HG02588 (cell line): ENCODE results near the gene DNAI7.
A peak's percentile ranks its signal among the peaks of the same experiment; 100 is the strongest.

Source experiments
- ATAC-seq: cut with Tn5 transposase; IDR thresholded peaks from one replicate; pipeline ENCODE4 v1.9.1; 2021; ENCODE audit warnings: mild to moderate bottlenecking, moderate library complexity; ENCODE audit not compliant: unreplicated experiment

Gene DNAI7

DNA sequence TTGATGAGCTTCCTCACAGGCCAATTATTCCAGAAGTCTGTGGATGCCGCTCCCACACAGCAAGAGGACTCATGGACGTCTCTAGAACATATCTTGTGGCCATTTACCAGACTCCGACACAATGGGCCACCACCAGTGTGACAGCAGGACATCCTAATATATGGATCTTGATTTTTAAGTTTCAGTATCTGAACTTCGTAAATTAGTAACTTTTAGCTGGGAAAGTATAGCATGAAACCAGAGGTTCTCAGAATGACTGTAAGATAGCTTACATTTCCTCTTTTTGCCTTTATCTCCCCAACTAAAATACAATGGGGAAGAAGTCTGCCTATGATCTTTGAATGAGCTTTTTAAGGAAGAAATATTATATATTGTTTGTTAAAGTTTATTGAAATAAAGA lies 87.0 kb downstream of the DNAI7 start:
- ATAC-seq: peak; percentile 88

DNA sequence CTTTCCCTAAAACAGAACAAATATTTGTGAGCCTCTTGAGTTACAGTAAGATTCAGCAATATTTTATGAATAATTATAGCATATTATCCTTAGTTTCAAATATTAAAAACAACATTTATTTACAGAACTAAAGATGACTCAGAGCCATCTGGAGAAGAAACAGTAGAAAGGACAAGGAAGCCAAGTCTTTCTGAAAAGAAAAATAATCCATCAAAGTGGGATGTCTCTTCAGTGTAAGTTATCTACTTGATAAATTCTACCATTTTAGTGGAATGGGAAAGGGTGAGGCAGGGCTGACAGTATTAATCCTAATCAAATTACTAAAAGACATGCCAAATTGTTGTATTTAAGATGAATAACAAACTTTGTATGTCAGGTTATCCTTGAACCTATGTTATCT lies 88.1 kb downstream of the DNAI7 start:
- no peak for ATAC-seq

DNA sequence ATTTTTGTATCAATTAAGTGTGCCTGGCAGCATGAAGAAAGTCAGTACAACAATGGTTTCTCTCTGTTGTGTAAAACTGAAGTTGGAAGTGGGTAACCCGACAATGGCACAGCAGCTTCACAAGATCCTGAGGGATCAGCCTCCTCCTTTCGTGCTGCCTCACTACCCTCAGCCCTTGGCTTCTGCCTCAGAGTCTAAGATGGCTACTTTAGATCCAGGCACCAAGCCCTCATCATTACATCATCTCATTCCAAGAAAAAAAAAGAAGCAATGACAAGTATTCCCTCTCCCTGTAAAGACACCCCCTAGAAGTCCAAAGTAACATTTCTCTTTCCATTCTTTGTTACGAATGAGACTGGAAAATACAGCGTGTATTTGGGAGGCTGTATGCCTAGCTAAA lies 92.6 kb downstream of the DNAI7 start:
- no peak for ATAC-seq

DNA sequence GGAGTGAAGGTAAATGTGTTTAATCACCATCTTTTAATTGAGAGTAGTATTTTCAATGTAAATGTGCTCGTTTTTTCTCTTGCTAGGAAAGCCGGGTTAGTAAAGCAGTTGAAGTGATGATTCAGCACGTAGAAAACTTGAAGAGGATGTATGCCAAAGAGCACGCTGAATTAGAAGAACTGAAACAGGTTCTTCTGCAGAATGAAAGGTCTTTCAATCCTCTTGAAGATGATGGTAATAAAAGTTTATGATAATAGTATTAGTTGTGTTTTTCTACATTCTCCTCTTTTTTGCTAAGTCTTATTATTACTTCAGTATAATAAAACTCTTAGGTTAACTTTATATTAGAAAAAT lies 93.9 kb downstream of the DNAI7 start:
- ATAC-seq: no peak

DNA sequence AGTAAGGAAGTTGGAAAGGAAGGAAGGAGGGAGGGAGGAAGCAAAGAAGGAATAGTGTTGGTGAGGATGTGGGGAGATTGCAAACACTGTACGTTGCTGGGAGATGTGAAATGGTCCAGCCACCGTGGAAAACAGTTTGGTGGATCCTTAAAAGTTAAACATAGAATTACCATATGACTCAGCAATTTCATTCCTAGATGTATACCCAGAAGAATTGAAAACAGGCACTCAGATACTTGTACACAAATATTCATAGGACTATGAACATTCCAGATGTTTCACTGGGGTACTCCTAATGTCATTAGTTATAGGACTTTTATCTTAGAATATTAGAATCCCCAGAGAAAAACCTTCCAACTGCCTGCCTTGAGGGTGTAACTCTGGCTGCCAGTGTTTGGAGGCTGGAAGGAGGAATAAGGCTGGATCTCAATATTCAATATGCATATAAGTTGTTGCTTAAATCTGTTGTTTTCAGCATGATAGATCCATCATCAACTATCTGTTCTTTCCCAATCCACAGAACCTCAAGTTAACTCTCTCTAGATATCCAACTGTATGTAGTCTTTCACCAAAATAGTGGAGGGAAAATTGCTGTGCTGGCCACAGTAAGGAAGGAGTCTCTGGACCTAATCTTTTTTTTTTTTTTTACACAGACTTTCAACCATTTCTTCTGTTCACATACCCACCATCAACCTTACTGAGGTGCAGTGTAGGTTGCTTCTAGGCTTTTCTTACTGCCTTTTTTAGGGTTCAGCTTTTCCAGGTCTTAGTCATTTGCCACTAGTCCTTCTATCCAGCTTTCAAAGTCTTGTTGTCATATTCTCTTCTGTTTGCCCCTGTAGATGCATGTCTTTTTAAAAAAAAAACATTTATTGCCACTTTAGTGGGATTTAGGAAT lies 94.5 kb downstream of the DNAI7 start:
- no peak for ATAC-seq

DNA sequence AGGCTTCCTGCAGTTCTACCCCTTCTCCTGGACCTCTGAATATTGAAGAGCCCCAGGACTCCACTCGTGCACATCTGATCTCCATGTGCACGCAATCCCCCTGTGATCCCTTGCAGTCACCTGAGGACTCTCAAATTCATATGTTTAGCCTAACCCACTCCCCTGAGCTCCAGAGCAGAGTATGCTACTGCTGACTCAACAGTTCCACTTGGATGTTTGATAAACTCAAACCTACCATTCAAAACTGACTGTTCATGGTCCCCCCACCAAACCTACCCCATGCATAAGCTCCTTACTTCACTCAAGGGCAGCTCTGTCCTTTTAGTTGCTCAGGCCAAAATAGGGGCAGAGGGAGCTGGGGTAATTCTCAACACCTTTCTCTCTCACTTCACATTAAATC lies 96.0 kb downstream of the DNAI7 start:
- no peak for ATAC-seq

DNA sequence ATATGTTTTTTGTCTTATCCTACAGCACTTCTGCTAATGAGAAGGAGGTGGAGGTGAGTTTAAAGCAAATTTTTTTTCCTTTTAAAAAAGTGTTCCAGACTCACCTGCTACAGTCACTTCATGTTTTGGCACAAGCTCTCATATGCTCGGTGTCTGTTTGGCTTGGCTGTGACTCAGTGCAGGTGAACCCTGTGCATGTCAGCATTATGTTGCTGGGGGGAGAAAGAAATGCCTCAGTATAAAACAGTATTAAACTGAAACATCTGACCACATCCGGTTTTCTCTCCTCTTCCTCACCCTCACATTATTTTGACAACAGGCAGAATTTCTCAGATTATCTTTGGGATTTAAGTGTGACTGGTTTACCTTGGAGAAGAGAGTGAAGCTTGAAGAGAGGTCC lies 105.2 kb downstream of the DNAI7 start:
- no peak for ATAC-seq

DNA sequence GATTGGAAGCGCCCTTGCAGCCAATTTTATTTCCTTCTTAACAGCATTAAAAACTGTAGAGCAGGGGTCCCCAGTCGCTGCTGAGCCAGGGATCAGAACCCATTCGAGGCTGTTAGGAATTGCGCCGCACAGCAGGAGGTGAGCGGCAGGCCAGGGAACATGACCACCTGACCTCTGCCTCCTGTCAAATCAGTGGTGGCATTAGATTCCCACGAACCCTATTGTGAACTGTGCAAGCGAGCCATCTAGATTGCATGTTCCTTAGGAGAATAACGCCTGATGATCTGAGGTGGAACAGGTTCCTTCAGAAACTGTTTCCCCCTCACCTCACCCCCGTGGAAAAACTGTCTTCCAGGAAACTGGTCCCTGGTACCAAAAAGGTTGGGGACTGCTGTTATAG lies 107.4 kb downstream of the DNAI7 start:
- ATAC-seq: no peak

DNA sequence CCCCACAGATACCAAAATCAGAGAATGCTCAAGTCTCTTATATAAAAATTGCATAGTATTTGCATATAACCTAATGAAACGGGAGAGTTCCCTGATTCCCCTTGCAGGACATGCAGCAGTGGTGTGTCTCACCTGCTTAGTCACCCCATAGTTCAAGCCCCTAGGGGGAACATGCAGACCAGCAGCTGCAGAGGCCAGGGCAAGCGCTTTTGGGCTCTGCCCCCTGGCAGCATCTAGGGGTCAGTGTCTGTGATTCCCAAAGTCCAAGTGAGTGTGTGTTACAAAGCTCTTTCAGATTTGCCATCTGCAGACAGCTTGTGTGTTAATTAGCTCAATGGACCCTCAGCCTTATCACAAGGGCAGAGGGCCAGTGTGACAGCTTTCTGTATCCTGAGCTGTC lies 110.1 kb downstream of the DNAI7 start:
- no peak for ATAC-seq

DNA sequence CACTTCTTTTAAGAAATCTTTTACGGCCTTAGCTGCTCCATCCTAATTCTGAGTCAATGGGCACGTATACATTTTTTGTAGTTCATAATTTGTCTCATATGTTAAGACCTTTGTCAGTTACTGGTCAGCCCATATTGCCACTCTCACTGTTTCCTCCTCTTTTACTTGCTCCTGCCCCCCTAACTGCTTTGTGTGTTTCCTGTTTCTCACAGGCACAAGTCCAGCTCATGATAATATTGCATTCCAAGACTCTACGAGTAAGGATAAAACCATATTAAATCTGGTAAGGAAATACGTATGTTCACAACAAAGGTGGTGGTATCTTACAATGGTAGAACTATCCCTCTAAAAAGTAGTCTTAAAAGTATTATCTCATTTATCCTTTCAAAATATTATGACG lies 111.7 kb downstream of the DNAI7 start:
- ATAC-seq: no peak

DNA sequence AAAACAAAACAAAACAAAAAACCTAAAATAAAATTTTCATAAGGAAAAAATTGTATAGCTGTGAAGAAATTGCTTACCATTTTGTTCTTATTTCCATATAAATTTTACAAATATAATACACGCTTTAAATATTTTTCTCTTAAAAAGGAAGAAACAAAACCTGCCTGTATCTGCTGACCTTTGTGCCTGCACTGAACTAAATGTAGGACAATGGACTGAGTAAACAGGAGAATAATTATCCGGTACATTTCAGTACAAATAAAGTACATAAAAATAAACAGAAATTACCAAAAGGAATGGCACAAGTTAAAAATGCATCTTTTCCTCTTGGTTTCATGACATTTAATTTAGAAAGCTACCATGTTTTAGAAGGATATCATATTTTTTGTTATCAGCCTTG lies 112.3 kb downstream of the DNAI7 start:
- no peak for ATAC-seq

DNA sequence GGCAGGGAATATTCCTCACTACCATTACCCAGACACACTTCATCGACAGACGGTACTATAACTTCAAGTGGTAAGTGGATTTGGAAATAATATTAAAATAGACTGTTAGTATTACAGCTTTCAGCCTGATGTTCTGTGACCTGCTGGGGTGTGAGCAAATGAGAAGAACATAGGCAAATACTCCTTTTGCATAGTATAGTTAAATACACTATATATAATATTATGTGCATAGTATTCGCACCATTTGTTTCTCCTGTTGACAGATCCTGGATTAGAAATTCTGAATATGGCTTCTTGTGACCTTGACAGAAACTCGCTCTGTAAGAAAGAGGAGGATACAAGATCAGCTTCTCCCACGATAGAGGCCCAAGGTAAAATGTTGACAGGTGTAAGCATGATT lies 115.6 kb downstream of the DNAI7 start:
- ATAC-seq: no peak

DNA sequence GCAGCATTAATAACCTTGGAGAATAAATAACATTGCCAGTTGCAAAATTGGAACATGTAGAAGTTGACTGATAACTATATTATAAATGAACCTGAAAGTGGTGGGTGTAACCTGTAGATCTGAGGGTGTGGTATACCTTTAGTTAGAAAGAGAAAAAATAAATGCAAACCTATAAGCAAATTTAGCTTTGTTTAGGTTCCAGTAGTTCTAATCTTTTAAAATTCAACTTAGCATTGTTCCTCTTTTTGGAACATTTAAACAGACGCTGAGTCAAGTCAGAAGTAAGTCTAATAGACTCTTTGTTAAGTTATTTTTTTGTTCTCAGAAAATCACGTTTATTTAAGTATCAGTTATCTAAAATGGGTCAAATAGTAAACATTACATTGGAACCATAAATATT lies 120.0 kb downstream of the DNAI7 start:
- peak; percentile 63 for ATAC-seq

DNA sequence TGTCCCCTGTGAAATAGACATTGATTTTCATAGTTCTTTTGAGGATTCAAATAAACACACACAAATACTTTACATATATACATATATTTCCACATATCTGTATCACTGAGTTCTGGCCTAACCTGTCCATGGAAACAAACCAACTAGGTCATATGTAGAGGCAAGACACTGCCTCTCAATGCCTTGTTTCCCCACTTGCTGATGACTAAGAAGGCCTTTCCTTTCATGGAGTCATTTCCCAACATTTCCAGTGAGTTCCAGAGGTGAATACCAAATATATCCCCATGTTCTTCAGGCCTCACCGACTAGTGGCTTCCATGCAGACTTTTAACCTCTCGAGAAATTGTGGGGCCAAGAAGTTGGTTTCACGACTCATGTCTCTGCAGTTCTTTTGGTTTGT lies 120.8 kb downstream of the DNAI7 start:
- no peak for ATAC-seq

DNA sequence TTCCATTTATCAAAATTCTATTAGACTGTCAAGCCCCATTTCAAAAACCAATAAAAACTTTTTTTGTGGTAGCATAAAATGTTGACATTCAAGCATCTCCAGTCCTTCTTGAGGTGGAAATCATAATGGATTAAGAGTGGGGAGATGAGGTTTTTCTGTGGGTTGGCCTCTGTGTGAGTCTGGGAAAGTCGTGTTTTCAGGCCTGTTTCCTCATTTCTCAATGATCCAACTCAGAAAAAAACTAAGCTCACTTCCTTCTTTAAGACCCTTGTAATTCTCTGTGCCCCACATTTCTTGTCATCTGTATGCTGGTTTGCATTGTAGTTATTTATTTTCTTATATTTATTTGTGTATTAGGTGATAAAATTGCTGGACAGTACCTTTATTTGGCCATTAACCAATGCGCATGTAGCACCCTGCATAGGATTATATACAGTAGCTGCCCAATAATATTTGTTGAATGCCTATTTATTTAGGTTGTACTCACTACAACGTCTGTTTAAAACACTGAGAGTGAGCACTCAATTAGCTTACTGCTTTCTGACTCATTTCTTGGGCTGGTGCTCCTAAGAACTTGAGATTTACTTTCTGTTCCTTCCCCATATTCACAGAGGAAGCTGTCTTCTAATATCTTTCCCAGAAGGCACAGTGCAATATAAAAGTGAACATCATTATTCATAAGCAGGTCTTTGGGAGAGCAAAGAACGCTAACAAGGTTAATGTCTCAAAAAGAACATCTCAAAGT lies 121.9 kb downstream of the DNAI7 start:
- no peak for ATAC-seq

DNA sequence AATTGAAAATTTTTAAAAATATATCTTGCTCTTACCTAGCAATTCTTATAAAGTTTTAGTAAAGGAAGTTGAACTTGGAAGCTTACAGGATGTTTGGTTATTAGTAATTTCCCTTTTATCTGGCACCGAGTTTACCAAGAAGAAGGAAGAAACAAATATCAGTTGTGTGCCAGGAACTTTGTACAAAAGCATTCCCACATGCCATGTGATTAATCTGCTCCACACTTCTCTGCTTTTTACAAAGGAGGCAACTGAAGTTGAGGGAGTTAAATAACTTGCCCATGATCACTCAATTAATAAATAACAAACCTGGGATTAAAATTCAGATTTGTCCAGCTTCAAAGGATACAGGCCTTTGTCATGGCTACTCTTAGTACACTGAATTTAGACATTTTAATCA lies 123.6 kb downstream of the DNAI7 start:
- ATAC-seq: no peak

DNA sequence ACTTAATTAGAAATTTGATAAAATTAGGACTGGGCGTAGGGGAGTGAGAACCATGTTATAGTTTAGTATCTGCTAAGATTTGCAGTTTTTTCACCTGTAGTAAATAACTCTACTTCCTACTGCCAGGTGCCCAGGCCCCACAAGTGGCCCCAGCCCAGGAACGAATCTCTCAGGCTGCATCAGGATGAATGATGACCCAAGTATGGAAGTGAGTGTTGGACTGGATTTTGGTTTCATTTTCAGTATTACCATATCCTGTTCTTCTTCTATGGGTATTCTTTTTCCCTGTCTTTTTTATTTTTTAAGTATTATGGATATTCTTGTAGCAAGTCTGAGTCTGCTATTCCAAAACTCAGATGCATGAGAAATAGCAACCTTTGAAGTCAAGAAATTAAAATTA lies 125.7 kb downstream of the DNAI7 start:
- ATAC-seq: no peak

DNA sequence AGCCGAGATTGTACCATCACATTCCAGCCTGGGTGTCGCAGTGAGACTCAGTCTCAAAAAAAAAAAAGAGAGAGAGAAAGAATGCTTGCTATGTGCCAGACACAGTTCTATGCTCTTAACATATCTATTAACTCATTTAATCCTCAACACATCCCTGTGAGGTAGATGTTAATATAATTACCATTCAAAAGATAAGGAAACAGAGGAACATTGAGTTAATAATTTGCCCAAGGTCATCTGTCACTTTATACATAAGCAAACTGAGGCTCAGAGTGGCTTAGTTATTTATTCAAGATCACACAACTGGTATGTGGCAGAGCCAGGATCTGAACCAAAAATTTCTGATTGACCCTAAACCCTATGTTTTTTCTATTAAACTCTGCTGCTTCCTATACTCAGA lies 129.9 kb downstream of the DNAI7 start:
- no peak for ATAC-seq

DNA sequence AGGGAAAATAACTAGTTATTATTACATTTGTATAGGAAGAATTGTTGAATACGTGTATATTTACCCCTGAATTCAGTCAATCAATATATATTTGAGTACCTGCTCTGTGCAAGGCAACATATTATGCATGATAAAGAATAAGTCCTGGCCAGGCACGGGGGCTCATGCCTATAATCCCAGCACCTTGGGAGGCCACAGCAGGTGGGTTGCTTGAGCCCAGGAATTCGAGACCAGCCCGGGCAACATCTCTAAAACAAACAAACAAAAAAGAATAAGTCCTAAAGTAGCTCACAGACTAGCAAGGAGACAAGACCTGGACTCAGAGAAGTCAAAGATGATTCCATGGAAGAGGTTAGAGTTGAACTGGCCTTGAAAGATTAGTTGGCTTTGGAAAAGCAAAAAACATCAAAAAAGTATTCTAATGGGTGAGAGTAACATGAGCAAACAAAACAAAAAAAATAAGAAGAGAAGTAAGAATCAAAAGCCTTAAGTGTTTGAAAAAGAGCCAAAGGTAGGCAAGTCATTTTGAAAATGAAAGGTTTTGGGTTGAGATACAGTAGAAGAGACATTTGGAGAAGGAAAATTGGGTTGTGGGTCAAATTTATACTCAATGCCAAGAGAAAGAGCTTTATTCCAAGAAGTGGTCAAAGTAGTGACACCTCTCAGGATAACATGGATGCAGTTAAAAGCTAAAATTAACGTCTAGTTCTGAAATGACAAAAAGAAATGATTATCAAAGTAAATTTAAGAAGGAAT lies 130.9 kb downstream of the DNAI7 start:
- no peak for ATAC-seq

DNA sequence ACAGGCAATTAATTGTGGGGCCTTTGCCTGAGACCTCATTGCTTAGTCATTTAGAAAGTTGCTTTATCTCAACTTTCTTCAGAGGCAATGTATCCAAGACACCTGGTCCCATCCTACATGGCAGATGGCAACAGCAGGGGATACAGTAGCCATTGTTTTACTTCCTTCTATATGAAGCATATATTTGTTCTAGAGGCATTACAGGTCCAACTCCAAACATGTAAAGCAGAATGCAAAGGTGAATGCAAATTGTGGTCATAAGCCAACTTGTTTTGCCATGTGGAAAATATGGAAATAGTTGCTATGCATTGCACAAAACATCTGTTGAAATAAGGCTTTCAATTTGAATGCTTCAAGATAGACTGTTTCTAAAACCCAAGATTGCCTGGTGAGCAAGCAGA lies 136.3 kb downstream of the DNAI7 start:
- ATAC-seq: peak; percentile 33
